IMR-90 (cell line): Measurements from ENCODE around the gene GBX2. TPM values are rescaled to one million over a fixed set of nuclear protein-coding genes. Genes with fewer than 3 reads are reported as not detected.

ENCODE experiments used
- ATAC-seq: fragments of 200-7000 bp; cut with Tn5 transposase; 2 replicates; pipeline ENCODE4 v1.9.1; 2020; ENCODE audit warnings: low read depth, mild to moderate bottlenecking, moderate library complexity
- BruUV-seq: library from RNA; stranded (reverse); fragments of 400-500 nt; replicated peaks from 2 replicates; lab custom pipeline; 2021; lab: Mats Ljungman, UMichigan
- CTCF ChIA-PET: fragments of 300-600 bp; formaldehyde crosslinking; extraction: SDS; loops from one replicate; lab custom pipeline; 2021; ENCODE audit warnings: antibody characterized with exemption; lab: Yijun Ruan, JAX
- POLR2A ChIA-PET: fragments of 300-600 bp; sonication (Branson Sonifier 250); formaldehyde crosslinking; loops from one replicate; lab custom pipeline; 2022; ENCODE audit warnings: antibody characterized with exemption; ENCODE audit not compliant: unreplicated experiment; lab: Charles Lee
- DNase-seq: peaks from one replicate; pipeline ENCODE4 v3.0.0; 2013
- H2AFZ ChIP-seq: replicated peaks from 2 replicates; pipeline ENCODE3; 2013; ENCODE audit warnings: low read length, mild to moderate bottlenecking; ENCODE audit not compliant: poor library complexity
- H2AK5ac ChIP-seq: 2 replicates; pipeline ENCODE4 v1.6.1; 2013; ENCODE audit warnings: low read depth, low read length, inconsistent platforms
- H2AK9ac ChIP-seq: replicated peaks from 2 replicates; pipeline ENCODE3; 2013; ENCODE audit warnings: mild to moderate bottlenecking, low read depth, low read length, moderate library complexity; ENCODE audit not compliant: poor library complexity
- H2BK120ac ChIP-seq: 2 replicates; pipeline ENCODE4 v1.6.1; 2013; ENCODE audit warnings: low read depth, low read length, inconsistent platforms
- H2BK15ac ChIP-seq: 3 replicates; pipeline ENCODE4 v1.6.1; 2013; ENCODE audit warnings: low read depth, low read length, inconsistent platforms
- H2BK20ac ChIP-seq: 2 replicates; pipeline ENCODE4 v1.6.1; 2013; ENCODE audit warnings: low read depth, mild to moderate bottlenecking, inconsistent platforms, low read length, moderate library complexity
- H2BK5ac ChIP-seq: 2 replicates; pipeline ENCODE4 v1.6.1; 2013; ENCODE audit warnings: mild to moderate bottlenecking, low read depth, low read length, inconsistent platforms; ENCODE audit not compliant: poor library complexity, severe bottlenecking
- H3K14ac ChIP-seq: replicated peaks from 2 replicates; pipeline ENCODE4 v1.6.1; 2013; ENCODE audit warnings: low read depth, low read length, inconsistent platforms
- H3K18ac ChIP-seq: 2 replicates; pipeline ENCODE4 v1.6.1; 2013; ENCODE audit warnings: low read depth, low read length, control low read depth
- H3K23ac ChIP-seq: 2 replicates; pipeline ENCODE4 v1.6.1; 2013; ENCODE audit warnings: low read depth, low read length, inconsistent platforms
- H3K27ac ChIP-seq: 2 replicates; pipeline ENCODE4 v1.5.1; 2013; ENCODE audit warnings: mild to moderate bottlenecking, control low read depth, low read length; ENCODE audit not compliant: insufficient read depth
- H3K27me3 ChIP-seq: 2 replicates; pipeline ENCODE4 v1.6.1; 2013; ENCODE audit warnings: low read length; ENCODE audit not compliant: control insufficient read depth, insufficient read depth
- H3K36me3 ChIP-seq: 2 replicates; pipeline ENCODE4 v1.6.1; 2013; ENCODE audit warnings: low read length, mixed read lengths; ENCODE audit not compliant: control insufficient read depth, insufficient read depth
- H3K4ac ChIP-seq: 2 replicates; pipeline ENCODE4 v1.6.1; 2013; ENCODE audit warnings: low read depth, low read length, inconsistent platforms
- H3K4me1 ChIP-seq: 2 replicates; pipeline ENCODE4 v1.6.1; 2013; ENCODE audit warnings: low read length, mixed read lengths; ENCODE audit not compliant: control insufficient read depth, insufficient read depth
- H3K4me2 ChIP-seq: 2 replicates; pipeline ENCODE4 v1.6.1; 2013; ENCODE audit warnings: low read depth, mild to moderate bottlenecking, control low read depth, low read length, moderate library complexity
- H3K4me3 ChIP-seq: 2 replicates; pipeline ENCODE4 v1.5.1; 2013; ENCODE audit warnings: low read depth, mild to moderate bottlenecking, control low read depth, low read length, moderate library complexity; ENCODE audit not compliant: insufficient read depth
- H3K56ac ChIP-seq: 2 replicates; pipeline ENCODE4 v1.6.1; 2013; ENCODE audit warnings: low read length, inconsistent platforms; ENCODE audit not compliant: insufficient read depth; ENCODE audit errors: extremely low read depth
- H3K79me1 ChIP-seq, 2 experiments: 2 replicates each; pipeline ENCODE4 v1.6.1; 2013; ENCODE audit warnings: low read length in 2 of 2, inconsistent platforms in 1 of 2, low read depth in 1 of 2
- H3K9ac ChIP-seq: 2 replicates; pipeline ENCODE4 v1.6.1; 2013; ENCODE audit warnings: low read depth, low read length, control low read depth
- H3K9me1 ChIP-seq: 2 replicates; pipeline ENCODE4 v1.6.1; 2013; ENCODE audit warnings: low read length, inconsistent platforms; ENCODE audit not compliant: insufficient read depth
- H3K9me3 ChIP-seq: 2 replicates; pipeline ENCODE4 v1.6.1; 2013; ENCODE audit warnings: low read length; ENCODE audit not compliant: control insufficient read depth, insufficient read depth
- H4K20me1 ChIP-seq: 2 replicates; pipeline ENCODE4 v1.6.1; 2013; ENCODE audit warnings: low read length, inconsistent platforms; ENCODE audit not compliant: insufficient read depth
- H4K5ac ChIP-seq: 2 replicates; pipeline ENCODE4 v1.6.1; 2013; ENCODE audit warnings: mild to moderate bottlenecking, low read depth, low read length, control low read depth
- H4K8ac ChIP-seq, 2 experiments: 2 replicates each; pipeline ENCODE4 v1.6.1; 2013; ENCODE audit warnings: low read depth in 2 of 2, low read length in 2 of 2, control low read depth in 1 of 2, inconsistent platforms in 1 of 2
- H4K91ac ChIP-seq: 2 replicates; pipeline ENCODE4 v1.6.1; 2013; ENCODE audit warnings: low read depth, low read length, inconsistent platforms; ENCODE audit not compliant: insufficient read depth
- BHLHE40 ChIP-seq: fragments of 150-350 bp; IDR thresholded peaks from 2 replicates; pipeline ENCODE4 v1.6.1; 2016; ENCODE audit warnings: mild to moderate bottlenecking, low read depth, low read length
- FOS ChIP-seq: fragments of 150-350 bp; IDR thresholded peaks from 2 replicates; pipeline ENCODE4 v1.6.1; 2016; ENCODE audit warnings: low read depth, low read length
- MAFK ChIP-seq: IDR thresholded peaks from 2 replicates; pipeline ENCODE4 v1.6.1; 2012; ENCODE audit warnings: low read depth, low read length, improper control_type of control experiment
- MXI1 ChIP-seq: IDR thresholded peaks from 2 replicates; pipeline ENCODE4 v1.6.1; 2012; ENCODE audit warnings: low read depth, mild to moderate bottlenecking, low read length, moderate library complexity, borderline replicate concordance
- RAD21 ChIP-seq: IDR thresholded peaks from 2 replicates; pipeline ENCODE4 v1.6.1; 2012; ENCODE audit warnings: low read length, improper control_type of control experiment
- RFX5 ChIP-seq: IDR thresholded peaks from 2 replicates; pipeline ENCODE4 v1.8.0; 2012; ENCODE audit warnings: low read depth, mild to moderate bottlenecking, low read length, moderate library complexity
- WGBS, 2 experiments: methylation state at CpG; one replicate each; pipeline versions ENCODE4 v1.1.5 to v1.1.7; 2013; ENCODE audit warnings: missing lambda C conversion rate in 2 of 2; ENCODE audit not compliant: insufficient read length in 1 of 2; ENCODE audit errors: extremely low coverage in 2 of 2; 5-methylcytosine and 5-hydroxymethylcytosine counted together
- dilution Hi-C: fragments of 300-500 bp; cut with HindIII; formaldehyde crosslinking; loops from one replicate; pipeline ENCODE4 v1.14.3; 2018; ENCODE audit warnings: low sequenced_read_pairs; ENCODE audit not compliant: unreplicated experiment
- in situ Hi-C: fragments of 300-500 bp; cut with MboI; formaldehyde crosslinking; loops from 3 replicates; pipeline ENCODE4 v1.14.3; 2019; ENCODE audit warnings: low sequenced_read_pairs, inconsistent platforms, mixed read lengths
- intact Hi-C: fragments of 100-400 bp; cut with micrococcal nuclease; formaldehyde crosslinking; loops from 2 replicates; pipeline ENCODE4 v1.10.0; 2022
- polyA plus RNA-seq, 3 experiments: library from polyadenylated mRNA; depleted of rRNA; stranded (reverse); fragments of >200 nt; gene quantifications; 2 replicates each; pipeline ENCODE4 v1.2.3, GENCODE V29; 2012; ENCODE audit warnings: low replicate concordance in 1 of 3
- total RNA-seq: library from RNA; depleted of rRNA; stranded (reverse); fragments of >200 nt; gene quantifications from 2 replicates; pipeline ENCODE4 v1.2.3, GENCODE V29; 2012
- TF ChIP-seq, protein P1 (sequence below): fragments of 150-350 bp; IDR thresholded peaks from 2 replicates; pipeline ENCODE4 v1.6.1; 2017; ENCODE audit warnings: mild to moderate bottlenecking, antibody characterized with exemption, low read length, low read depth
- TF ChIP-seq, protein P2 (sequence below): fragments of 150-350 bp; IDR thresholded peaks from 2 replicates; pipeline ENCODE4 v1.6.1; 2016; ENCODE audit warnings: low read depth, mild to moderate bottlenecking, low read length, moderate library complexity, borderline replicate concordance

GBX2 gene
- total and polyA plus RNA-seq, 2 of the 4 experiments (the other 2 are of a cell fraction) = 0.10 TPM; not detected in 1

DNA sequence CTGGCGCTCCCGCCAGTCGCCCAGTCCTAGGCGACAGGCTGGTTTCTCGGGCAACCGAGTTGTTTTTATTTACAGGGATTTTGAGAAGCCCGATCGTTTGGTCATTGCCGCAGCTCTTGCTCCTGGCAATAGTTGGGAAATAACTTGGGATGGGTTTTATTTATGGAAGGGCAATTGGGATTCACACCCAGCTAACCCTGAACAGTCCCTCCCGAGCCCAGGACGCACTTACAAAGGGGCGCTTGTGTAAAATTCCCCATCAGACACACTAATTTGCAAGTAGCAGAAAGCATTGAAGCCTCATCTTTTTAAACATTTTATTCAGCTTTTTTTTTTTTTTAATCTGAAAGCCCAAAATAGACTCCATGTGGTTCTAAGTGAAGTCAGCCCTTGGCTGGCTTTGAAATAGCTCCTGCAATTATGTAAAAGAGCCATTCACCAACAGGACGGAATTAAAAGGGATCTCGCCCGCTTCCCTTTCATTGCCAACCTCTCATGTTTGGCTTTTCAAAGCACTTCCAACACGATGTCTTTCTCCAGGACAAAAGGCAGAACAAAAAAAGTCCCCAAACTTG lies 3.6 kb upstream of the GBX2 start:
- WGBS, 2 experiments = 20% methylated on average over 2 of the region's 16 CpGs; no CpG with 5 or more reads in 1 of the 2 experiments
- ChIA-PET POLR2A (no interaction called here), CTCF (interaction anchor here (0.7 kb wide), 1 partner anchor 159 kb away, joined by 3 read pairs; no protein-coding TSS in a partner anchor)
- Histone ChIP-seq H2AK9ac (no peak overlapping the region), H3K23ac (no peak overlapping the region), H2BK5ac (no peak overlapping the region), H3K18ac (no peak overlapping the region), H3K9ac (no peak overlapping the region), H2BK120ac (no peak overlapping the region), H3K4ac (no peak overlapping the region), H3K4me2 (no peak overlapping the region), H2AFZ (no peak overlapping the region), H3K56ac (no peak overlapping the region), H4K20me1 (no peaks in the 10 kb centered on the region; the same call in 1 of the 2 replicates), H2AK5ac (no peak overlapping the region), H3K9me1 (no peaks in the 10 kb centered on the region; the same call in 1 of the 2 replicates), H4K8ac (no peak overlapping the region), H3K27me3 (peaks cover 83% of the 10 kb centered on the region), H2BK20ac (no peak overlapping the region), H4K5ac (no peak overlapping the region), H4K91ac (no peak overlapping the region), H3K4me3 (no peak overlapping the region), H2BK15ac (no peak overlapping the region), H3K9me3 (peaks cover 11% of the 10 kb centered on the region; the same call in 1 of the 2 replicates), H3K14ac (no peak overlapping the region), H3K36me3 (no peaks in the 10 kb centered on the region), H3K79me1 (no peaks in the 10 kb centered on the region), H3K27ac (no peak overlapping the region), H3K4me1 (no peaks in the 10 kb centered on the region; the same call in 1 of the 2 replicates)
- no TSS peak for BruUV-seq
- TF ChIP-seq RAD21 (no peak), FOS (no peak), MXI1 (no peak), BHLHE40 (no peak), MAFK (no peak), RFX5 (no peak)
- TF ChIP-seq, protein P1, sequence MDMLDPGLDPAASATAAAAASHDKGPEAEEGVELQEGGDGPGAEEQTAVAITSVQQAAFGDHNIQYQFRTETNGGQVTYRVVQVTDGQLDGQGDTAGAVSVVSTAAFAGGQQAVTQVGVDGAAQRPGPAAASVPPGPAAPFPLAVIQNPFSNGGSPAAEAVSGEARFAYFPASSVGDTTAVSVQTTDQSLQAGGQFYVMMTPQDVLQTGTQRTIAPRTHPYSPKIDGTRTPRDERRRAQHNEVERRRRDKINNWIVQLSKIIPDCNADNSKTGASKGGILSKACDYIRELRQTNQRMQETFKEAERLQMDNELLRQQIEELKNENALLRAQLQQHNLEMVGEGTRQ = no peak
- TF ChIP-seq, protein P2, sequence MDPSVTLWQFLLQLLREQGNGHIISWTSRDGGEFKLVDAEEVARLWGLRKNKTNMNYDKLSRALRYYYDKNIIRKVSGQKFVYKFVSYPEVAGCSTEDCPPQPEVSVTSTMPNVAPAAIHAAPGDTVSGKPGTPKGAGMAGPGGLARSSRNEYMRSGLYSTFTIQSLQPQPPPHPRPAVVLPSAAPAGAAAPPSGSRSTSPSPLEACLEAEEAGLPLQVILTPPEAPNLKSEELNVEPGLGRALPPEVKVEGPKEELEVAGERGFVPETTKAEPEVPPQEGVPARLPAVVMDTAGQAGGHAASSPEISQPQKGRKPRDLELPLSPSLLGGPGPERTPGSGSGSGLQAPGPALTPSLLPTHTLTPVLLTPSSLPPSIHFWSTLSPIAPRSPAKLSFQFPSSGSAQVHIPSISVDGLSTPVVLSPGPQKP = no peak
- dilution Hi-C loops (no loop called here), intact Hi-C loops (loop anchor here (10.0 kb wide), 1 partner anchor 227 kb away; no protein-coding TSS in a partner anchor), in situ Hi-C loops (loop anchor here (25.0 kb wide), 1 partner anchor 559 kb away; no protein-coding TSS in a partner anchor)
- DNase-seq = no peak
- no peak for ATAC-seq
